GM18870 (cell line): Measurements from ENCODE around the gene OXNAD1.

Experiments
- ATAC-seq: cut with Tn5 transposase; IDR thresholded peaks from one replicate; pipeline ENCODE4 v1.9.1; 2021; ENCODE audit warnings: moderate library complexity; ENCODE audit not compliant: unreplicated experiment

OXNAD1 gene

GRCh38 chr3:16247282-16248061, 17.5 kb upstream of the OXNAD1 start:
- peak; percentile 68 for ATAC-seq

DNA sequence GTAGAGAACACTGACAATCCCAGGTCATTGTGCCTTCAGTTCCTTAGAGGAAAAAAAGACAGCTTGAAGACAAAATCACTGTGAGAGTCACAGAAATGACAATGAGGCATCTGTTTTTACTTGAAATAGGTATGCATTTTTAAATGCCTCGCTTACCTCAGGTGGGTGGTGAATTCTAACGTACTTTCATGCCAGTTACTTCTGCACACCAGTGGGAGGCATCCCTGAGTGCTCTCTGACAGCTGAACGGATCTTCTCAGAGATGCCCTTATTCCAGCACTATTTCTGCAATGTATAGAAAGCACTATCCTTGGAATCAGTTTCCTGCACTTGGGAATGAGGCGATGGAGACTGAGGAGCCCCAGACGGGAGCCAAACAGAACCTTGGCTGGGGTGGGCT, 16.5 kb upstream of the OXNAD1 start:
- no peak for ATAC-seq

DNA sequence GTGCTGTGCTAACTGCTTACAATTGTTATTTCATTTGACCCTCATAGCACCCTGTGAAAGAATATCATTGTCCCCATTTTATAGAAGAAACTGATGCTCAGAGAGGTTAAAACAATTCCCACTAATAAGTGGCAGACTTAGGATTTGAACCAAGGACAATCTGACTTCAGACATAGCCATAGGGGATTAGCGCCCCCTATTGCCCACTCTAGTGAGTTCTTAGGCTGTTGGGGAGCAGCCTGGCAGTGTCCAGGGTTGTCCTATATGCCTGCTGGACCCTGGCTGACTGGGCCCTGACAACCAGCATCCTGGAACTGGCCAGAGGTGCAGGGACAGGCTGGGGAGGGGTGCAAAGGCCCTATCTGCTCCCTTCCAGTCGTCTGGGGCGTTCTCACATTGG, 15.7 kb upstream of the OXNAD1 start:
- ATAC-seq, result no peak

DNA sequence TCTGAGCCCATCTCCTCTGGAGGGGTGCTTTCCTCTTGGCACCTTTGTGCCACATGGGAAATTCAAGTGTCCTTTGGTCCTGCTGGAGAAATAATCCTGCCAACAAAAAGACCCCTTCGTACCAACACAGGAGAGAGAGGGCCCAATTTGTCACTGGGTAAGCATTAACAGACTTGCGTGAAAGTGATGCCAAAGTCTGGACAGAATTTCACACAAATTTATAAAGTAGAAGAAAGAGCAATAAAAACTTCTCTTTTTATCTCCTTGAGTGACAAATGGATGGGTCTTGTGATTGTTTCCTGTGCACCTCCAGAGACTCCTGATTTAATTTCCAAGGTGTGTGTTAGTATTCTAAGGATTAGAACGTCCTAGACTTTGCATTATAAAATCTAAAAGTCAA, 15.1 kb upstream of the OXNAD1 start:
- no peak for ATAC-seq

DNA sequence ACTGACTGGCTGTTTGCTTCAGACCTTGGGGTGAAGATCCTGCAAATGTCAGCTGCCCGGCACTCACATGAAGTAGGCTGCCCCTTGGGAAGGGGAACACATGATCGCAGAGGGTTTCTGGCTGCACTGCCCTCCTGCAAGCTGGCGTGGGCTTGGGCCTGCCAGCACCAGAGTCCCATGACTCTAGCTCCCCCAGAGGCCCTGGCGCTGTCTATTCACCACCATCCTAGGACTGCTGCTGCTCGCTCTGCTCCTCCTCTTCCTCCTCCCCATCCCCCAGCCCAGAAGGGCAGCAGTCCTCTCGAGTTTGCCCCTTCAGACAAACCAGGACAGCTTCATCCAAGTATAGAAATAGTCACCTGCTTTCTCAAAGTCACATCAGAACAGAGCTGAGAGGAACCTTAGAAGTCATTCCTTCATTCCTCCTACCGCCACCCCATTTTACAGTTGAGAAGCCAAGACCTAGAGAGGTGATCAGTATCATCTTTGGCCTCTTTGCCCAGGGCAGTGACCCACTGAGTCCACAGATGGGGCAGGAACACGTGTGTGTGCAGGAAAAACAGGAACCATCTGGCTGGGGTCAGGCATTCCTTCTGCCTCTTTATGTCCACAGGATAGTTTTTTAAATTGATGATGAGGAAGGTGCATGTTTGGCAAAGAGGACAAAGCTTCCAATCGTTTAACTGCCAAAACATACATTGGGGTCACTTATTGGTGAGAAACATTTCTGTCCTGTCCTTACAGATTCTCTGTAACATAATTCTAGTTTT, 13.5 kb upstream of the OXNAD1 start:
- ATAC-seq, result no peak

GRCh38 chr3:16252243-16252978, 12.6 kb upstream of the OXNAD1 start:
- peak; percentile 63 for ATAC-seq

GRCh38 chr3:16252988-16253387, 12.0 kb upstream of the OXNAD1 start:
- peak; percentile 14 for ATAC-seq

DNA sequence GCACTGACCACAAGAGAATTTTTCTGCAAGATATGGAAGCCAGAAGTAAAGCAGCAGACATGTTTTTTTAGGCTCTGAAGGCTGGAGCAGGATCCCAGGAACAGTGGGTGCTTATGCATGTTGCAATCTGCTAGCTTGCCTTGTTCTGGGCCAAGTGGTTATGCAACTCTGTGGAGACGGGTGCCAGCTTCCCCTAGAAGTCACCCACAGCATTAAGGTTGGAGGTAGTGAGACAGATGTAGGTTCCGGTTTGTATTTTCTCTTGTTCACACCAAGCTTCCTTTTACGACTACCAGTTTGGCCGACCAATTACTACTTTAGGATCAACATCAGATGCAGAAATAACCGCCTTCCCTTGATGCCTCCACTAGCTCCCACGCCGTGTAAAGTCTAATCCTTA, 11.4 kb upstream of the OXNAD1 start:
- ATAC-seq, result no peak

GRCh38 chr3:16254916-16255315, 10.1 kb upstream of the OXNAD1 start:
- no peak for ATAC-seq

DNA sequence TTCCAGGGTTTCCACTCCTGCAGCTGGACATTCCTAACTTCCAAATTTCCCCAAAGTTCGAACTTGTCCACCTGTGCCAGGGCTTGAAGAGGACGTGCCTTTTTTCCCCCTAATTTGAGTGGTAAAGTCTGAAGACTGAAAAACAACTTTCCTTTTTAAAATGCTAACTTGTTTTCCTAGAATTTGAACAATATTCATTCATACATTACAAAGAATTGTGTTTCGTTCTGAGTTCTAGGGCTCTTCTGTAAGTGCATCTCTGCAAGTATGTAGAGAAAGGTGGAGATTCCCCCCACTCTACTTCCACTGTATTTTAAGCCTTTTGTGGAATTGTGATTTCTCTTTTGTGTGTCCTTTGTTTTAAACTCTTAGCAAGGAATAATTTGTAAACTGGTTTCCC, 9.7 kb upstream of the OXNAD1 start:
- no peak for ATAC-seq

GRCh38 chr3:16255726-16256125, 9.3 kb upstream of the OXNAD1 start:
- ATAC-seq, result no peak

DNA sequence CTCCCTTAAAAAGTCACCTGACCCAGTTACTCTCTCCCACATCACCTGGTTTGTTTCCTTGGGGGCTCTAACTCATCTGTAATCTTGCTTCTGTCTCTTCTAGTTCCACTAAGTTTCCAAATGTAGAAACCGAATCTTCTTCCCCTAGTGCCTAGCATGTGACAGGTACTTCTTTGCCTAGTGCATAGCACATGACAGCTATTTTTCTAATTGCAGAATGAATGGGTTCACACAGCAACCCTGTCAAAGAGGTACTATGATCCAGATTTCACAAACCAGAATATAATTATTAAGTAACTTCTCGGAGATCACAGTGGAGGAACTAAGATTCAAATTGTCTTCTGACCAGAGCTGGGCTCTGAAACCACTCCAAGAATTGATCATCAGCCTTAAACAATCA, 7.7 kb upstream of the OXNAD1 start:
- no peak for ATAC-seq

DNA sequence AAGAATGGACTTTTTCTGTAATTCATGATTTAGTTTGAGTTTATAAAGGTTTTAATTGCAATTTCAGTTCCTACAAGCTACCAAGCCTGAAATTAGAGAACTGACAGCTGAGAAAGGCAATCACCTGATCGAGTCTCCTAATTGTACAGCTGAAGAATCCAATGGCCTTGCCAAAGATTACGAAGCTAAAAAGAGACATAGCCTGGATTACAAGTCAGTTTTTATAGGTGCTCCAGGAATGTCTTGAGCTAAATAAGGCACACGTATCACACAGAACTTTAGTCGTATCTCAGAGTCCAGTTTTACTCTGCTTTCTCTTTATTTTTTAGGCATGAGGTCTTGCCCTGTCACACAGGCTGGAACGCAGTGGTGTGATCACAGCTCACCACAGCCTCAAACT, 6.8 kb upstream of the OXNAD1 start:
- ATAC-seq, result no peak

DNA sequence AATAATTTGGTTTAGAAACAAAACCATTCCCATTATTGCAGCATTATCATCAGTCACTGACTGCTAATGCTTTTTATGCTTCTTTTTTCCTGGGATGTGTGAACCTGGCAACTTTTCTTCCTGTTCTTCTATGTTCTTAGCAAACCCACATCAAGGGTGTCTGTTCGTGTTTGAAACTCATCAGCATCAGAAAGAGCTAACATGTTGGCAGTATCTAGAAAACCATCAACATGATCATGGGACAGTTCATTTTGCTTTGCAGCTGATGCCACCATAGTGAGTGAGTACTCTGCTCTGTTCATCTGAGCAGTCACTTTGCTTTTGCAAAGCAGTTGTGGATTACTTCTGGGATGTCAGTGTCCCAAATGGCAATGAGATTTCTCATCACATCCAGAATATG, 6.1 kb upstream of the OXNAD1 start:
- no peak for ATAC-seq

- no peak for ATAC-seq
Observed at GRCh38 chr3:16260046-16260445, 5.0 kb upstream of the OXNAD1 start.

- no peak for ATAC-seq
Observed at GRCh38 chr3:16262174-16262573, 2.8 kb upstream of the OXNAD1 start.

- no peak for ATAC-seq
Observed at GRCh38 chr3:16264174-16264707, 771 bp upstream of the OXNAD1 start.

GRCh38 chr3:16265455-16265786, 409 bp downstream of the OXNAD1 start:
- no peak for ATAC-seq

DNA sequence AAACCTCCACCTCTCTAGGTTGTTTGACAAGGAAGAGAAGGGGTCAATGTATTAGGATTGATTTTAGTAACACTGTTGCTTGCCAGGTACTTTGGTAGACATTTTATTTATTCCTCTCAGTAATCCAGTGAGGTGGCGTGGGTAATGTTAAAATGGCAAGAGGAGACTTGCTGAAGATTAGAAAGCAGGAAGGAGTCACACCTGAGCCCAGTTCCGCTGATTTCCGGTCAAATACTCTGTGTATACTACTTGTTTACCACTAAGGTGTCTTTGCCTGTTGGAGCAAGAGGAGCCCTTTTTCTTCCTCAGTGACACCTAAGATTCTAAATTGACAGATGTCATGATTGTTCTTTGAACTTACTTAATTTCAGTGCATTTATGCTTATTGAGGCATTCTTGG, 1.7 kb downstream of the OXNAD1 start:
- ATAC-seq, result no peak

- ATAC-seq, result no peak
Observed at GRCh38 chr3:16270855-16271254, 5.8 kb downstream of the OXNAD1 start.

- no peak for ATAC-seq
Observed at GRCh38 chr3:16272588-16272987, 7.6 kb downstream of the OXNAD1 start.

GRCh38 chr3:16273867-16274266, 8.9 kb downstream of the OXNAD1 start:
- no peak for ATAC-seq
